ENCODE results near the gene CHCT1. TPM values are rescaled to one million over a fixed set of nuclear protein-coding genes. Genes with fewer than 3 reads are reported as not detected.

The CHCT1 gene
- polyA plus RNA-seq, 1 donor (not counting 4 experiments of a cell fraction or from before 2014, with no cell fraction given) = not detected

DNA sequence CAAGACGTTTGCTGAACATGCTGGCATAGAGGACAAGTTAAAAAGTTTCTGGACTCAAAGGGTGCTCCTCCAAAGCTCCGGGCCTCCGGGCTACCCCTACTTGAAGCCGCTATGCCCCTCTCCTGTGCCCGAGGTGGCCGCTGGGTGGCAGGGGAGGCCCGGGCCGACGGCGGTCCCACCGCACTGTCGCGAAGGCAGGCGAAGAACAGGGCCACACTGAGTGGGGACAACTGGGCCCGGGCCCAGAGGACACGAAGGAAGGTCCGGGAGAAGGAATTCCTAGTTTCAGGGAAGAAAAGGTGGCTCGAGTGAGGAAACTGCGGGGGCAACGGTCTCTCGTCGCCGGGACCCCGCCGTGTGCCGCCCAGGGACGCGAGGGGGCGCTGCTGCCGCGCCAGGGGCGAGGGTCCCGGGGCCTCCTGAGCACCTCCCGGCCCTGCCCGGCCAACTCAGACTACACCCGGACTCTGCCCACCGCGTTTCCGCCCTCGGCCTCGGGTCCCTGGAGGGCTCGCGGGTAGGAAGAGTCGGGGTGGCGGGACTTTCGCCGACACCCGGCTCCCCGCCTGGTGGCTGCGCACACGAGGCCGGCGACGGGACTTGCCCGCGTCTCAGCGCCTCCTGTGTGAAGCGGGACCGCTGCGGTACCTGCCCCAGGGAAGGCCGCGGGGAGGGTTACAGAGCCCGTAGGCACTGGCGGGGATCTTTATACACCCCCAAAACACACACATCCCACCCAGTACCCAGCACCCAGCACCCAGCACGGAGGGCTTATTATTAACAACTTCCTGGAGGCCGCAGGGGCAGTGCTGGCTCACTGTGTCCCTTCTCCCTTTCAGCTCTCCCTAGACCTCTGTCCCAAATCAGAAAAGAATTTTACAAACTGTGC, 772 bp upstream of the CHCT1 start:
- Histone ChIP-seq H2AFZ (ENCODE audit: control insufficient read depth, low read length) (peak overlapping the region; percentile 95), H3K9ac (ENCODE audit: control insufficient read depth, extremely low read depth, insufficient read depth, low read length) (peak overlapping the region; percentile 61), H3K27me3 (ENCODE audit: control insufficient read depth, extremely low read depth, insufficient read depth, low read length) (peaks cover 8% of the 10 kb centered on the region), H3K9me3 (ENCODE audit: control insufficient read depth, low read depth, low read length) (no peaks in the 10 kb centered on the region), H3K9me1 (ENCODE audit: control insufficient read depth, extremely low read depth, insufficient read depth, low read length) (no peaks in the 10 kb centered on the region), H3K4me2 (ENCODE audit: control insufficient read depth, extremely low read depth, insufficient read depth, low read depth, low read length) (peak overlapping the region; percentile 90), H3K27ac (ENCODE audit: control insufficient read depth, insufficient read depth, low read length) (no peak overlapping the region), H3K36me3 (ENCODE audit: control insufficient read depth in 2 of 2, extremely low read depth in 1 of 2, insufficient read depth in 2 of 2, low read length in 2 of 2) (no peaks in the 10 kb centered on the region), H3K79me2 (ENCODE audit: control insufficient read depth, insufficient read depth, low read length) (no peaks in the 10 kb centered on the region), H4K20me1 (ENCODE audit: control insufficient read depth, extremely low read depth, insufficient read depth, low read length) (no peaks in the 10 kb centered on the region), H3K4me1 (ENCODE audit: control insufficient read depth, extremely low read depth, insufficient read depth, low read length) (peaks cover 5% of the 10 kb centered on the region), H3K4me3 (ENCODE audit: control insufficient read depth in 2 of 3, extremely low read depth in 1 of 3, insufficient read depth in 2 of 3, low read depth in 1 of 3, low read length in 3 of 3) (peak overlapping the region; percentile 33 to 77 (median 67))
- dilution Hi-C loops (cut with MboI; ENCODE audit: extremely low pct_ligation_motif_present, low sequenced_read_pairs) = no loop called here
- FAIRE-seq (no peak), DNase-seq (ENCODE audit: low read depth, low spot score) (no peak)
- TF ChIP-seq EZH2 (IDR thresholded peaks at IDR 0.05; ENCODE audit: low read length) = no peak
- TF ChIP-seq, protein P1, sequence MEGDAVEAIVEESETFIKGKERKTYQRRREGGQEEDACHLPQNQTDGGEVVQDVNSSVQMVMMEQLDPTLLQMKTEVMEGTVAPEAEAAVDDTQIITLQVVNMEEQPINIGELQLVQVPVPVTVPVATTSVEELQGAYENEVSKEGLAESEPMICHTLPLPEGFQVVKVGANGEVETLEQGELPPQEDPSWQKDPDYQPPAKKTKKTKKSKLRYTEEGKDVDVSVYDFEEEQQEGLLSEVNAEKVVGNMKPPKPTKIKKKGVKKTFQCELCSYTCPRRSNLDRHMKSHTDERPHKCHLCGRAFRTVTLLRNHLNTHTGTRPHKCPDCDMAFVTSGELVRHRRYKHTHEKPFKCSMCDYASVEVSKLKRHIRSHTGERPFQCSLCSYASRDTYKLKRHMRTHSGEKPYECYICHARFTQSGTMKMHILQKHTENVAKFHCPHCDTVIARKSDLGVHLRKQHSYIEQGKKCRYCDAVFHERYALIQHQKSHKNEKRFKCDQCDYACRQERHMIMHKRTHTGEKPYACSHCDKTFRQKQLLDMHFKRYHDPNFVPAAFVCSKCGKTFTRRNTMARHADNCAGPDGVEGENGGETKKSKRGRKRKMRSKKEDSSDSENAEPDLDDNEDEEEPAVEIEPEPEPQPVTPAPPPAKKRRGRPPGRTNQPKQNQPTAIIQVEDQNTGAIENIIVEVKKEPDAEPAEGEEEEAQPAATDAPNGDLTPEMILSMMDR (optimal IDR thresholded peaks at IDR 0.05 in 1 of 3, IDR thresholded peaks at IDR 0.05 in 1 of 3, conservative IDR thresholded peaks at IDR 0.05 in 1 of 3; ENCODE audit: extremely low read depth in 1 of 3, insufficient read depth in 2 of 3, low read length in 3 of 3) = peak; percentile 67 to 87 (median 78)

DNA sequence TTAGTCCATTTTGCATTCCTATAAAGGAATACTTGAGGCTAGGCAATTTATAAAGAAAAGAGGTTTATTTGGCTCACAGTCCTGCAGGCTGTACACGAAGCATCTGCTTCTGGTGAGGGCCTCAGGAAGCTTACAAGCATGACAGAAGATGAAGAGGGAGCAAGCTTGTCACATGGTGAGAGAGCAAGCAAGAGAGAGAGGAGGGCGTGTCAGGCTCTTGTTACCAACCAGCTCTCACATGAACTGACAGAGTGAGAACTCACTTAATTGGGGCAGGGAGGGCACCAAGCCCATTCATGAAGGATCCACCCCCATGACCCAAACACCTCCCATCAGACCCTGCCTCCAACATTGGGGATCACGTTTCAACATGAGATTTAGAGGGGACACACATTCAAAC, 1.6 kb downstream of the CHCT1 start:
- TF ChIP-seq, protein P1 (optimal IDR thresholded peaks at IDR 0.05 in 1 of 3, IDR thresholded peaks at IDR 0.05 in 1 of 3, conservative IDR thresholded peaks at IDR 0.05 in 1 of 3; ENCODE audit: extremely low read depth in 1 of 3, insufficient read depth in 2 of 3, low read length in 3 of 3) = no peak
- no peak for TF ChIP-seq EZH2 (IDR thresholded peaks at IDR 0.05; ENCODE audit: low read length)
- FAIRE-seq = no peak
- no peaks in the 10 kb centered on the region for H3K9me3 ChIP-seq (ENCODE audit: control insufficient read depth, low read depth, low read length)
- H3K27me3 ChIP-seq (ENCODE audit: control insufficient read depth, extremely low read depth, insufficient read depth, low read length) = peaks cover 8% of the 10 kb centered on the region
- no peak overlapping the region for H3K9ac ChIP-seq (ENCODE audit: control insufficient read depth, extremely low read depth, insufficient read depth, low read length)
- H2AFZ ChIP-seq (ENCODE audit: control insufficient read depth, low read length) = no peak overlapping the region
- peaks cover 5% of the 10 kb centered on the region for H3K4me1 ChIP-seq (ENCODE audit: control insufficient read depth, extremely low read depth, insufficient read depth, low read length)
- no peaks in the 10 kb centered on the region for H3K79me2 ChIP-seq (ENCODE audit: control insufficient read depth, insufficient read depth, low read length)
- no peak overlapping the region for H3K4me3 ChIP-seq (ENCODE audit: control insufficient read depth in 2 of 3, extremely low read depth in 1 of 3, insufficient read depth in 2 of 3, low read depth in 1 of 3, low read length in 3 of 3)
- no peak overlapping the region for H3K4me2 ChIP-seq (ENCODE audit: control insufficient read depth, extremely low read depth, insufficient read depth, low read depth, low read length)
- no peaks in the 10 kb centered on the region for H3K36me3 ChIP-seq (ENCODE audit: control insufficient read depth in 2 of 2, extremely low read depth in 1 of 2, insufficient read depth in 2 of 2, low read length in 2 of 2)
- H4K20me1 ChIP-seq (ENCODE audit: control insufficient read depth, extremely low read depth, insufficient read depth, low read length) = no peaks in the 10 kb centered on the region
- dilution Hi-C loops (cut with MboI; ENCODE audit: extremely low pct_ligation_motif_present, low sequenced_read_pairs) = no loop called here
- no peak overlapping the region for H3K27ac ChIP-seq (ENCODE audit: control insufficient read depth, insufficient read depth, low read length)
- H3K9me1 ChIP-seq (ENCODE audit: control insufficient read depth, extremely low read depth, insufficient read depth, low read length) = no peaks in the 10 kb centered on the region
- no peak for DNase-seq (ENCODE audit: low read depth, low spot score)

Measured in keratinocyte (primary cell).